Type B pancreatic cell (in vitro differentiated cells): ENCODE data around the gene SPOPL. TPM values are rescaled to one million over a fixed set of nuclear protein-coding genes. Genes with fewer than 3 reads are reported as not detected.
A peak's percentile ranks its signal among the peaks of the same experiment; 100 is the strongest.

Experiments used
- DNase-seq: peaks from one replicate; pipeline ENCODE4 v3.0.0; 2021; ENCODE audit warnings: mixed read lengths; ENCODE audit not compliant: unreplicated experiment; ENCODE audit errors: extremely low spot score
- H3K27ac Mint-ChIP-seq: 2 replicates; pipeline ENCODE4 v1.8.0; 2021; ENCODE audit warnings: mild to moderate bottlenecking, mixed read lengths
- H3K27me3 Mint-ChIP-seq: 2 replicates; pipeline ENCODE4 v1.8.0; 2021; ENCODE audit warnings: mixed read lengths
- H3K36me3 Mint-ChIP-seq: 2 replicates; pipeline ENCODE4 v1.8.0; 2021; ENCODE audit warnings: mixed read lengths
- H3K4me1 Mint-ChIP-seq: one replicate; pipeline ENCODE4 v1.8.0; 2021; ENCODE audit warnings: mixed read lengths; ENCODE audit not compliant: unreplicated experiment
- H3K4me3 Mint-ChIP-seq: 2 replicates; pipeline ENCODE4 v1.8.0; 2021; ENCODE audit warnings: mild to moderate bottlenecking, mixed read lengths
- H3K9me3 Mint-ChIP-seq: 2 replicates; pipeline ENCODE4 v1.8.0; 2021; ENCODE audit warnings: mixed read lengths
- total RNA-seq: library from RNA; stranded (reverse); gene quantifications from 2 replicates; pipeline ENCODE4 v1.2.1, GENCODE V29; 2021; ENCODE audit warnings: low replicate concordance
- TF ChIP-seq, protein P1 (sequence below): fragments of 200-600 bp; sonication (generic); conservative IDR thresholded peaks from 2 replicates; pipeline ENCODE4 v1.5.0; 2021; ENCODE audit warnings: antibody characterized with exemption, mild to moderate bottlenecking

SPOPL gene
- total RNA-seq, 1 donor from 2014 or later: 24.7 TPM

DNA sequence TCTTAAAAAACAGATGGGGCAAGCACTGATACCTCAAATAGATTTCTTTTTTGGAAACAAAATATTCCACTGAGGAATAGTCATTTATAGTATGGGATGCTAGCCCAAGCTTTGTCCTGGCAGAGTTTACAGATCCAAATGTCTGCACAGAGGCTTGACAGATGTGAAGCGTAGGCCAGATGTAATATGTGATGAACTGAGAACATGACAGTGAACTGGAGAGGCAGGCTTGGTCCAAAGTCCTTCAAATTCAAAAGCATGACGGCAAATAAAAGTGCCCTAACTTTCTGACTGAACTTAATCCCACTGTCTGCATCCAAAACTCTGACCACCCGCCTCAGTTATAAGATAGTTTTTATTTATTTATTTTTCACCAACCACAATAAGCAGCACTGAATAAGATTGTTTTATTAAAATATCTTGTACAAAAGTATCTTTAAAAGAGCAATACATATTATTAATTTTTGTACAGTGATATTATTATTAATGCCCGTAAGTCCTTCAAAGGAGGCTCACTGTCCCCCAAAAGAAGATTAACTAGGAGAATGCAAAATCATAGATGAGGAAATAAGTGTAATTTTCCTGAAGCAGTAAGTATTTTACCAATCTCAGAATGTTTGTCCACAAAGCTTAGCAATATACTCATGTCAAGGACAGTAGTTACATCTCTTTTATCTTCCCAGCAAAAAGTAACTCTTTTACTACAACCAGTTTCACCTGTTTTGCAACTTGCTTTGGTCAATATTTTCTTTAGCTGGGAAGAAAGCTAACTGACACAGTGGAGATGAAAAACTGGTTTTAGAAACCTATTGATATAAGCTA, 10.7 kb upstream of the SPOPL start:
- H3K4me1 Mint-ChIP-seq: peaks cover 24% of the 10 kb centered on the region
- TF ChIP-seq, protein P1, sequence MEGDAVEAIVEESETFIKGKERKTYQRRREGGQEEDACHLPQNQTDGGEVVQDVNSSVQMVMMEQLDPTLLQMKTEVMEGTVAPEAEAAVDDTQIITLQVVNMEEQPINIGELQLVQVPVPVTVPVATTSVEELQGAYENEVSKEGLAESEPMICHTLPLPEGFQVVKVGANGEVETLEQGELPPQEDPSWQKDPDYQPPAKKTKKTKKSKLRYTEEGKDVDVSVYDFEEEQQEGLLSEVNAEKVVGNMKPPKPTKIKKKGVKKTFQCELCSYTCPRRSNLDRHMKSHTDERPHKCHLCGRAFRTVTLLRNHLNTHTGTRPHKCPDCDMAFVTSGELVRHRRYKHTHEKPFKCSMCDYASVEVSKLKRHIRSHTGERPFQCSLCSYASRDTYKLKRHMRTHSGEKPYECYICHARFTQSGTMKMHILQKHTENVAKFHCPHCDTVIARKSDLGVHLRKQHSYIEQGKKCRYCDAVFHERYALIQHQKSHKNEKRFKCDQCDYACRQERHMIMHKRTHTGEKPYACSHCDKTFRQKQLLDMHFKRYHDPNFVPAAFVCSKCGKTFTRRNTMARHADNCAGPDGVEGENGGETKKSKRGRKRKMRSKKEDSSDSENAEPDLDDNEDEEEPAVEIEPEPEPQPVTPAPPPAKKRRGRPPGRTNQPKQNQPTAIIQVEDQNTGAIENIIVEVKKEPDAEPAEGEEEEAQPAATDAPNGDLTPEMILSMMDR: no peak
- no peak for DNase-seq
- peak overlapping the region; percentile 16 for H3K4me3 Mint-ChIP-seq
- no peaks in the 10 kb centered on the region for H3K27me3 Mint-ChIP-seq
- peaks cover 9% of the 10 kb centered on the region for H3K36me3 Mint-ChIP-seq
- H3K27ac Mint-ChIP-seq: no peak overlapping the region
- H3K9me3 Mint-ChIP-seq: no peaks in the 10 kb centered on the region

DNA sequence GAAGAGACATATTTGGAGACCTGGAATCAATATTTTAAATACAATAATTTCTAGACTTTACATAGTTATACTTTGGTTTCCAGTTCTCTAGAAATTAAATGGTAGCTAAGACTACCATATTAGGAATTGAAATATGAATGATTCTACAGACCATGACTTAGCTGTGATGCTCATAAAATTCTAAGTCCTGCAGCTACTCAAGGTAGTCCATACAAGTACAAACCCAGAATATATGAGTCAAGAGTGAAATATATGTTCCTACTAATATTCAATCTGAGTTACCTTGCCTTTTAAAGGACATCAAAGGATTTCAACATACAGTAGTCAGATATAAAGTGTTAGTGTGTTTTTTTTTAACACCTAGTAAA, 10.1 kb upstream of the SPOPL start:
- no peak for DNase-seq
- H3K27me3 Mint-ChIP-seq: no peaks in the 10 kb centered on the region
- peaks cover 13% of the 10 kb centered on the region for H3K36me3 Mint-ChIP-seq
- H3K9me3 Mint-ChIP-seq: no peaks in the 10 kb centered on the region
- no peak overlapping the region for H3K27ac Mint-ChIP-seq
- no peak overlapping the region for H3K4me3 Mint-ChIP-seq
- TF ChIP-seq, protein P1: no peak
- peaks cover 24% of the 10 kb centered on the region for H3K4me1 Mint-ChIP-seq

DNA sequence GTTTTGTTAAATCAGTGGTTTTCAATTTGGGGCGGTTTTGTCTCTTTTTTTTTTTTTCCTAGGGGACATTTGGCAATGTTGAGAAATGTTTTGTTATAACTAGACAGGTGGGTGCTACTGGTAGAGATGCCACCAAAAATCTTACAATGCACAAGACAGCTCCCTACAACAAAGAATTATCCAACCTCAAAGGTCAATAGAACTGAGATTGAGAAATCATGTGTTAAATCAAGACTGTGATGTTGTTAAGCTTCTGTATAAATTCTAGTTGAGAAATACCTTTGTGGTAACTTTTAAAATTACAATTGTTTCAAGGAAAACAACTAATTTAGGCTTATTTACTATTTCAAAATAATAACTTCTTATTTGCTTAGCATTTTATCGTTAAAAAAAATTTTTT, 9.4 kb upstream of the SPOPL start:
- no peak for DNase-seq
- H3K36me3 Mint-ChIP-seq: peaks cover 13% of the 10 kb centered on the region
- H3K27me3 Mint-ChIP-seq: no peaks in the 10 kb centered on the region
- H3K4me1 Mint-ChIP-seq: peaks cover 24% of the 10 kb centered on the region
- H3K27ac Mint-ChIP-seq: no peak overlapping the region
- TF ChIP-seq, protein P1: no peak
- no peaks in the 10 kb centered on the region for H3K9me3 Mint-ChIP-seq
- no peak overlapping the region for H3K4me3 Mint-ChIP-seq

DNA sequence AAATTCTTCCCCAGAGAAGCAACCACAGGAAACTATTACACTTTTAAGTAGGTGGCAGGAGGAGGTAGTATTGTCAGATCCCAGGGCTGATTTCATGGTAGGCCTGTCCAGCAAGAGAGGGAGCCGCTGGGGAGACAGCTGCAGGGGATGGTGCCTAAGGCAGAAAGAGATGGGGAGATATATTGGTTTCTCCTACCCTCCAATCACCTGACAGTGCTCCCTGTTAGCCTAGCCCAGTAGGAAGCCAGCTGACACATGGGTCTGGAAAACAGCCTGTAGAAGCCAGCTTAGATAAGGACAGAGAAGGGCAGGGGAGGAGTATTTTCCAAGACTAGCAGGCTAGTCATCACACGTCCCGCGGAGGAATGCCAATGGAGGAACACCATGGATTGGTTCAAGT, 8.2 kb upstream of the SPOPL start:
- peaks cover 13% of the 10 kb centered on the region for H3K36me3 Mint-ChIP-seq
- no peak overlapping the region for H3K4me3 Mint-ChIP-seq
- no peaks in the 10 kb centered on the region for H3K9me3 Mint-ChIP-seq
- TF ChIP-seq, protein P1: no peak
- no peak overlapping the region for H3K27ac Mint-ChIP-seq
- no peaks in the 10 kb centered on the region for H3K27me3 Mint-ChIP-seq
- H3K4me1 Mint-ChIP-seq: peaks cover 24% of the 10 kb centered on the region
- no peak for DNase-seq

DNA sequence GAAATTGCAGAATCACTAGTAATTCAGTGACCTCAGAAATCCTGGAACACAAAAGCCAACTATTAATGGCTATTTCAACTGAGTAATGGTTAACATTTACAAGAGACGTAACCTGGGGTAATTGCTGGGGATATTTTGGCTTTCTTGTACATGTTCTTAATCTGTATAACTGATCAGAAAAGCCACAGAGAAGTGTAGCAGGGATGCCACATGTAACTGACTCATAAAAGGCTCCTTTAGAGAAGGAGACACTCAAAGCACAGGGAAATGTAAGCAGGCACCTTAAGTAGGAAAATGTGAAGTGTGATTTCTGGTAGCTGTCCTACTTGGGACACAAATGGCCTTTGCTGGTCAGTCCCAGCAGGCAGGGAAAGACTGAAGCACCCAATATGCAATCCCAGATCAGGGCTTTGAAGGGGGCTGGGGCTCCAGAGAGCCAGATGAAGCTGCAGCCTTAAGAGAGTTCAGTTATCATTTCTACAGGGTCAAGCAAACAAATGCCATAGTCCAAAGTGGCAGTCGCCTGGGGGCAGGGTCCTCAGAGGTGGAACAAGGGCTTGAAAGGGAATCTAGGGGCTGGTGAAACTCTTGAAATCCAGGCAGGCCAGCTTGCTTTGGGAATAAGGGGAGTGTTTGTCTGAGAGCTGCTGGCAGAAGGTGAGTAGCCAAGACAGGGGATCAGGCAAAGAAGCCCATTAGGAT, 7.2 kb upstream of the SPOPL start:
- TF ChIP-seq, protein P1: no peak
- Mint-ChIP-seq H3K36me3 (peaks cover 13% of the 10 kb centered on the region), H3K9me3 (no peaks in the 10 kb centered on the region), H3K27me3 (no peaks in the 10 kb centered on the region), H3K4me1 (peaks cover 24% of the 10 kb centered on the region), H3K4me3 (no peak overlapping the region), H3K27ac (no peak overlapping the region)
- no peak for DNase-seq
